NT2/D1 (cell line): ENCODE results near the gene ADSL.

ENCODE experiments used
- DNase-seq: peaks from one replicate; pipeline ENCODE4 v3.0.0-alpha.2; 2011; ENCODE audit warnings: low read depth, low spot score
- H3K27me3 ChIP-seq: 2 replicates; pipeline ENCODE4 v1.6.0; 2011; ENCODE audit warnings: mild to moderate bottlenecking; ENCODE audit not compliant: insufficient read length, insufficient read depth
- H3K36me3 ChIP-seq: 2 replicates; pipeline ENCODE4 v1.6.1; 2011; ENCODE audit warnings: mild to moderate bottlenecking, low read length, mixed read lengths; ENCODE audit not compliant: insufficient read depth, insufficient read length
- H3K4me1 ChIP-seq: 2 replicates; pipeline ENCODE4 v1.5.1; 2011; ENCODE audit not compliant: insufficient read depth, insufficient read length
- H3K4me3 ChIP-seq: 2 replicates; pipeline ENCODE4 v1.5.1; 2011; ENCODE audit warnings: low read depth; ENCODE audit not compliant: insufficient read length
- H3K9ac ChIP-seq: 2 replicates; pipeline ENCODE4 v1.6.0; 2011; ENCODE audit warnings: low read depth; ENCODE audit not compliant: insufficient read length
- H3K9me3 ChIP-seq: 2 replicates; pipeline ENCODE4 v1.5.1; 2011; ENCODE audit warnings: mild to moderate bottlenecking, low read length; ENCODE audit not compliant: insufficient read depth
- SUZ12 ChIP-seq: IDR thresholded peaks from 2 replicates; pipeline ENCODE4 v1.6.1; 2011; ENCODE audit not compliant: insufficient read length, insufficient read depth; ENCODE audit errors: extremely low read depth
- YY1 ChIP-seq: IDR thresholded peaks from 2 replicates; pipeline ENCODE4 v1.6.1; 2011; ENCODE audit not compliant: insufficient read length, insufficient read depth
- ZNF274 ChIP-seq: IDR thresholded peaks from 2 replicates; pipeline ENCODE4 v1.6.1; 2011; ENCODE audit warnings: mild to moderate bottlenecking, low read depth, low read length

Gene ADSL

GRCh38 chr22:40407021-40407761, 60.9 kb downstream of the ADSL start:
- H3K27me3 ChIP-seq: no peaks in the 10 kb centered on the region
- H3K9me3 ChIP-seq: no peaks in the 10 kb centered on the region
- no peak overlapping the region for H3K4me3 ChIP-seq
- H3K9ac ChIP-seq: no peak overlapping the region
- DNase-seq: no peak
- no peak for TF ChIP-seq ZNF274
- TF ChIP-seq YY1: no peak
- no peak for TF ChIP-seq SUZ12
- H3K36me3 ChIP-seq: peaks cover 96% of the 10 kb centered on the region
- H3K4me1 ChIP-seq: no peaks in the 10 kb centered on the region

GRCh38 chr22:40407831-40408717, 61.8 kb downstream of the ADSL start:
- Histone ChIP-seq H3K36me3 (peaks cover 90% of the 10 kb centered on the region), H3K4me1 (no peaks in the 10 kb centered on the region), H3K9me3 (no peaks in the 10 kb centered on the region), H3K9ac (no peak overlapping the region), H3K27me3 (no peaks in the 10 kb centered on the region), H3K4me3 (no peak overlapping the region)
- TF ChIP-seq YY1 (no peak), SUZ12 (no peak), ZNF274 (no peak)
- no peak for DNase-seq

GRCh38 chr22:40408718-40409612, 62.7 kb downstream of the ADSL start:
- Histone ChIP-seq H3K27me3 (no peaks in the 10 kb centered on the region), H3K9ac (no peak overlapping the region), H3K4me1 (no peaks in the 10 kb centered on the region), H3K4me3 (no peak overlapping the region), H3K36me3 (peaks cover 81% of the 10 kb centered on the region), H3K9me3 (no peaks in the 10 kb centered on the region)
- TF ChIP-seq SUZ12: no peak
- TF ChIP-seq ZNF274: no peak
- no peak for TF ChIP-seq YY1
- no peak for DNase-seq

- Histone ChIP-seq H3K27me3 (no peaks in the 10 kb centered on the region), H3K9ac (no peak overlapping the region), H3K9me3 (no peaks in the 10 kb centered on the region), H3K4me1 (no peaks in the 10 kb centered on the region), H3K4me3 (no peak overlapping the region), H3K36me3 (peaks cover 74% of the 10 kb centered on the region)
- no peak for DNase-seq
- no peak for TF ChIP-seq ZNF274
- no peak for TF ChIP-seq YY1
- no peak for TF ChIP-seq SUZ12
These were observed 63.4 kb downstream of the ADSL start for GRCh38 chr22:40409613-40410113.

GRCh38 chr22:40410272-40410671, 64.0 kb downstream of the ADSL start:
- H3K4me1 ChIP-seq: no peaks in the 10 kb centered on the region
- peaks cover 69% of the 10 kb centered on the region for H3K36me3 ChIP-seq

GRCh38 chr22:40410731-40411505, 64.6 kb downstream of the ADSL start:
- Histone ChIP-seq H3K27me3 (no peaks in the 10 kb centered on the region), H3K4me1 (no peaks in the 10 kb centered on the region), H3K9me3 (no peaks in the 10 kb centered on the region), H3K9ac (no peak overlapping the region), H3K4me3 (no peak overlapping the region), H3K36me3 (peaks cover 69% of the 10 kb centered on the region)
- DNase-seq: no peak
- no peak for TF ChIP-seq ZNF274
- no peak for TF ChIP-seq YY1
- no peak for TF ChIP-seq SUZ12

More at GRCh38 chr22:40410272-40410671, 64.0 kb downstream of the ADSL start:
- Histone ChIP-seq H3K4me3 (no peak overlapping the region), H3K9ac (no peak overlapping the region), H3K27me3 (no peaks in the 10 kb centered on the region), H3K9me3 (no peaks in the 10 kb centered on the region)
- DNase-seq: no peak
- no peak for TF ChIP-seq ZNF274
- no peak for TF ChIP-seq SUZ12
- no peak for TF ChIP-seq YY1
